Measurements from ENCODE around the gene MRGPRE. TPM values are rescaled to one million over a fixed set of nuclear protein-coding genes. Genes with fewer than 3 reads are reported as not detected.

The MRGPRE gene
- total RNA-seq, 1 experiment from 2014 or later, result not detected

DNA sequence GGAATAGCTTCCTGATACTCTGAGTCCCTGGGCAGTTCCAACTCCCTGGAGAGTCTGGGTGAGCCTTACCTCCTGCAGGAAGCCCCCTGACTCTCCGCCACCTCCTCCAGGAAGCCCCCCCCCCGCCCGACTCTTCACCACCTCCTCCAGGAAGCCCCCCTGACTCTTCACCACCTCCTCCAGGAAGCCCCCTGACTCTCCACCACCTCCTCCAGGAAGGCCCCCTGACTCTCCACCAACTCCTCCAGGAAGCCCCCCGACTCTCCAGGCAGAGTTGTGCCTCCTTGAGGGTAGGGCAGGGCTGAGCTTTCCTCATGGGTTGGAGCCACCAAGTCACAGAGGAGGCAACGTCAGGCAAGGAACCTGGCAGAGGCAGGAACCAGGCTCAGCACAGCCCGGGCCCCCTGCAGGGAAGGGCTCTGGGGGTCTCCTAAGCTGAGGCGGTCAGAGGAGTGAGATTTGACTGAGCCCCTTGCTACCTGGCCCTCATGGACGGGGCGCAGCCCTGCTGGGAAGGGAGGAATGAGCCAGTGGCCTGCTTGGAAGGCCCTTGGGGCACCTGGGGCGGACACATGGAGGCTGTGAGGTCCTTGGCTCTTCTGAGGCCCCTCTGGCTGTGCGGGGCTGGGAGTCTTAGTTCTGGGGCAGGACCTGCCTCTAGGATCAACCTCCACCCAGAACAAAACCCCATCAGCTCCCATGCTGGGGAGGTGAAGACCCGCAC, 31.7 kb downstream of the MRGPRE start:
- DNase-seq (ENCODE audit: low spot score), result no peak
- in situ Hi-C loops (cut with HindIII; ENCODE audit: low sequenced_read_pairs), result no loop called here

DNA sequence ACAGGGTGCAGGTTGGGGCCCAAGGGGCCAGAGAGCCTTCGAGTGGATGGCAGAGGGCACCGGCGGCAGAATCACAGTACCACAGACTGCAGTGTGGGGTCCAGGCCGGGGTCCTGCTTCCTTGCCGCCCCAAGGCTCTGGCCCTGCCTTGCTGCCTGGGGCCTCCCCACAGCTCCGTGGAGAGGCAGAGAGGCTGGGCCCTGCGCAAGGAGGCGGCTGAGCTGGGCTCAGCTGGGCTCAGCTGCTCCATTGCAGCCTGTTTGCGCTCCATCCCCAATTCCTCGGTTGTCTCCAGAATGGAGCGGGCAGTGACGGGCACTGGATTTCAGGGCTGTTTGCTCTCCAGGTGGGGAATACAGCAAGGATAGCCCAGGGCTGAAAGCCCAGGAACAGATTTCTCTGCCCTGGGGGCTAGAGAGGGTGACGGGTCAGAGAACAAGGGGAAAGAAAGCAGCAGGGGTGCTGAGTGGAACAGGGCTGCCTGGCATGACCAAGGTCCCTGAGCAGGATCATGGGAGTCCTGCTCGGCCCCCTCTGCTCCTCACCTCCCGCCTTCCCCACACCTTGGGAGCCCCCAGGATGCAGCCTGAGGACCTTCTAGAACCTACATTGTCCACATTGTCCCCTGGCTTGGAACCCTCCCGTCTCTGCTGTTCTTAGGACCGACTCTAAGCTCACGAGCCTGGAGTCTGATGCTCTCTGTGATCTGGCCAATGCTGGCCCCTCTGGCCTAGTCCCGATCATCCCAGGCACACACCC, 32.5 kb downstream of the MRGPRE start:
- DNase-seq (ENCODE audit: low spot score), result no peak
- in situ Hi-C loops (cut with HindIII; ENCODE audit: low sequenced_read_pairs), result no loop called here

DNA sequence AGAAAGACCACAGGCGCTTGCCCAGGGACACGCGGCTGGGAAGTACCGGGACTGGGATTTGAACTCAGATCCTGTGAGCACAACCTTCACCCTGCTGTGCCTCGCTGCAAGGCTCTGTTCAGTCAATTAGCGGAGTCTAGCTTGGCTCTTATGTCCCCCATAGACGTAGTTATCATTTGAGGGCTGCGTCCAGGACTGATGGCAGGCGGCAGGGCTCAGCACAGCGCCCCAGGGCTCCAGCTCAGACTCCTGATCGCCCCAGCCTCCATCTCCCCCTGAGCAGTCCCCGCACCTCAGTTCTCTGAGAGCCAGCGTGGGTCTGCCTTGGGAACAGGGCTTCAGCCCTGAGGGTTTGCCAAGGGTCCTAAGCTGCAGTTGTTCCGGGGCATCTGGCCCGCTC, 33.4 kb downstream of the MRGPRE start:
- no peak for DNase-seq (ENCODE audit: low spot score)
- in situ Hi-C loops (cut with HindIII; ENCODE audit: low sequenced_read_pairs), result no loop called here

DNA sequence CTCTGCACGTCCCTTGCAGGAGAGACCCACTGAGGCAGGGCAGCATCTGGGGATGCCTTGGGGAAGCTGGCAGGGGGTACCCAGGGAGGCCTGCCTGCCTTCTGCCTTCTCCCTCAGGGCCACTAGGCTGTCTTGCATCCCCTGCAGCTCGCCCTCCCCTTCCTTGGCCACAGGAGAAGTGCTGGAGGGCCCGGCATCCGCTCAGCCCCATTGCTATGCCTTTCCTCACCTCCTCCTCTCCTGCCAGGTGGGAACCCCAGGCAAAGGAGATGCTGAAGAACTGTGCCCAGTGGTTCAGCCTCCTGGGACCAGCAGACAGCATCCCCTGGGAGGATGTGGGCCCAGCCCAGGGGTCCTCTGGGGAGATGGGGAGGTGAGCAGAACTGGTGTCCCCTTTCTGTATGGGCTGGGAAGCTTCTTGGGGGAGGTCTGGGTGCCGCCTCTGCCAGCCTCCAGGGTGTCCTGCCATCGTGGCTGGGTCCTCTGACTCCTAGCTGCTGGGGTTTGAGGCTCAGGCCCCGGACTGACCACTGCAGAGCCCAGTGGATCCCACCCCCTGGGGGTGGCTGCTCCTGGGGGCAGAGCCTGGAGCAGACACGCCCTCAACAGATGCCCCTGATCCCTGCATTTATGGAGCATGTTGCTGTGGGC, 34.2 kb downstream of the MRGPRE start:
- in situ Hi-C loops (cut with HindIII; ENCODE audit: low sequenced_read_pairs), result no loop called here
- no peak for DNase-seq (ENCODE audit: low spot score)

DNA sequence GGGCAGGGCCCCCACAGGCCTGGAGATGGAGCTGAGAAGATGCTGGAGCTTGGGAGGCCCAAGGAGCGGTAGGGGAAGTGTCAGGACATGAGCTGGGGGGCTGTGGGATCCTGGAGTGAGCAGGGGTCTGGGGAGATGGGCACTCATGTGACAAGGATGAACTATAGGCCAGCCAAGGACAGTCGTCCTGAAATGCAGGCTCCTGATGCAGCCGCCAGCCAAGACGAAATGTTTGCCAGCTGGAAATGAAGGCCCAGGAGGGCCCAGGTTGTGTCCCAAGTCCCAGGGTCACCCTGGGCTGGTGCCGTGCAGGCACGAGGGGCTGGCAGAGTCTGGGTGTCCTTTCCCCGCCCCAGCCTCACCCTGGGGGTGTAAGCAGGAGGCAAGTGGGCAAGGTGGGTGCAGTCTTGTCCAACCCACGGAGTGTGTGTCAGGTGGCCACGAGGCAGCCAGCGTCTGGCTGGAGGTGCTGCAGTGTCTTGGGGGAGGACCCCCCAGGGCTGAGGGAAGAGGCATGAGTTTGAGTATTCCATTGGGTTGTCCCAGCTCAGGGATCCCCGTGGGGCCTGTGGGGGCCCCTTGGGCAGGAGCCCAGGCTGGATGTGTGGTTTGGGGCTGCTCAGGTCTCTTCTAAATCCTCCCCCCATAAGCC, 35.0 kb downstream of the MRGPRE start:
- in situ Hi-C loops (cut with HindIII; ENCODE audit: low sequenced_read_pairs), result no loop called here
- no peak for DNase-seq (ENCODE audit: low spot score)

DNA sequence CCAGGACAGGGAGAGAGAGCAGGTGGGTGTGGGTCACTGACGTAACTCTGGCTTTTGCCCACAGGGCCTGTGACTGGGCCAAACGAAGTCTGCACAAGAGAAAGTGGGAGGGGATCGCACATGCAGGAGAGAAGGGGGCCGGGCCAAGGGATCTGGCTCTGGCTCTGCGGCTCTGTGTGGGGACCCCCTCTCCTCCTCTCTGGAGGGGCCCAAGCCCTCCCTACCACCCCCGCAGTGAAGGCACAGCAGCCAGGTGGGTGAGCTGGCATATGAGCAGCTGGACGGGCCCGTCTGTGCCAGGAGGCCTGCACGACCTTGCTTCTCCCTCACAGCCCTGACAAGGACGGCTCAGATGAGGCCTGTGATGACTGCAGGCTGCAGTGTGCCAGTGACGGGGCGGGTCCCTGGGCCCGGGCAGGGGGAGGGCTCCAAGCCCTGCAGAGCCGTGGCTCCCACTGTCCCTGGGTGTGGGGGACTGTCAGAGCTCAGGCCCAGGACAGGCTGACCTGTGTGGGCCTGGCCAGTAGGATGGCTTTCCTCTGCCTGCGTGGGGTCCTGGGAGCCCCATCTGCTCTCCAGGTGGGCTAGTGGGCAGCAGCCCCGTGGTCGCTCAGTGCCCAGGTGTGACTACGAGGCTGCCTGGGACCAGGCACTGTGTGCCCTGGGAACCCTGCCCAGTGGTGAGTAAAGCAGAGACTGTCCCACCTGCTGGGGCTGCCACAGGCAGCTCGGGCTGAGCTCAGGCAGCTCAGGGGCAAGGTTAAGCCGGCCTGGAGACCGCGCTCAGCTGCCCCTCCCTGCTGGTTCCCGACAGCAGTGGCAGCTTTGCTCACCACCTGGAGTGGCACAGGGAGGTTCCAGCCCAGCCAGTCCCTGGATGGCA, 35.8 kb downstream of the MRGPRE start:
- in situ Hi-C loops (cut with HindIII; ENCODE audit: low sequenced_read_pairs), result no loop called here

DNA sequence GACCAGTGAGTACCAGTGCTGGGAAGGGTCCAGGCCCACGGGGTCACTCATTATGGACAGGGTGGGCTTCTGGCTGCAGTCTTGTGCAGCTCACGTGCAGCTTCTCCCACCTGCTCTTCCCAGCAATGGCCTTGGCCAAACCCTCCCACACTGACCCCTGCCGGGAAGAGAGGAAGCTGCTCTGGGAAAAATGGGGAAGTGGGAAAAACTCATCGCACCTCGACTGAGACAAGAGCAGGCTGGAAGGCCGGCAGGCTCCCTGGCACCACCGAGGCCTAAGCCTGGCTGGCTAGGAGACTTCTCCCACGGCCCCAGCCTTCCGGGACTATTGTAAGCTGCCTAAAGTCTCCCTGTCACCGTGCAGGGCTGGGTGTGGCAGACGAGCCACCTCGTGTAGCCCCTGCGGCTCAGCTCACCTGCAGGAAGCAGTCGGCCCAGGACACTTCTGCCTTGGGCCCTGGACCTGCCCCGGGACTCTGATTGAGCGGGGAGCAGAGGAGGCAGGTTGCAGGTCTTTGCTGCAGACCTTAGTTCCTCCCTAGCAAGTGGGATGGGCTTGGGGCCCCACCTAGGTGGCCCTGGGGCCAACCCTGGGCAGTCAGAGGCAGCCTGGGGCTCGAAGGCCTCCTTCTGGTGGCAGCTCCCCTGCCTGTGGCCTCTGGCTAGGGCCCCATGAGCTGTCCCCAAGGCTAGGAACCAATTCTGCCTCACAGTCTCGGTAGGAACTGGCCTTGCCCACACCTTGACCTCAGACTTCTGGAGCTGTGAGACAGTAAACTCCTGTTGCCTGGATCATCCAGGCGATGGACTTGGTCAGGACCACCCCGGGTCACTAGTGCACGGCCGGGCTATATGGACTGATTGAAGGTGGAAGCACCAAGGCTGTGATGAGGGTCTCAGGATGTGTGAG, 36.7 kb downstream of the MRGPRE start:
- in situ Hi-C loops (cut with HindIII; ENCODE audit: low sequenced_read_pairs), result no loop called here
- DNase-seq (ENCODE audit: low spot score), result no peak

More for the DNA sequence above, 35.8 kb downstream of the MRGPRE start:
- DNase-seq (ENCODE audit: low spot score), result no peak

DNA sequence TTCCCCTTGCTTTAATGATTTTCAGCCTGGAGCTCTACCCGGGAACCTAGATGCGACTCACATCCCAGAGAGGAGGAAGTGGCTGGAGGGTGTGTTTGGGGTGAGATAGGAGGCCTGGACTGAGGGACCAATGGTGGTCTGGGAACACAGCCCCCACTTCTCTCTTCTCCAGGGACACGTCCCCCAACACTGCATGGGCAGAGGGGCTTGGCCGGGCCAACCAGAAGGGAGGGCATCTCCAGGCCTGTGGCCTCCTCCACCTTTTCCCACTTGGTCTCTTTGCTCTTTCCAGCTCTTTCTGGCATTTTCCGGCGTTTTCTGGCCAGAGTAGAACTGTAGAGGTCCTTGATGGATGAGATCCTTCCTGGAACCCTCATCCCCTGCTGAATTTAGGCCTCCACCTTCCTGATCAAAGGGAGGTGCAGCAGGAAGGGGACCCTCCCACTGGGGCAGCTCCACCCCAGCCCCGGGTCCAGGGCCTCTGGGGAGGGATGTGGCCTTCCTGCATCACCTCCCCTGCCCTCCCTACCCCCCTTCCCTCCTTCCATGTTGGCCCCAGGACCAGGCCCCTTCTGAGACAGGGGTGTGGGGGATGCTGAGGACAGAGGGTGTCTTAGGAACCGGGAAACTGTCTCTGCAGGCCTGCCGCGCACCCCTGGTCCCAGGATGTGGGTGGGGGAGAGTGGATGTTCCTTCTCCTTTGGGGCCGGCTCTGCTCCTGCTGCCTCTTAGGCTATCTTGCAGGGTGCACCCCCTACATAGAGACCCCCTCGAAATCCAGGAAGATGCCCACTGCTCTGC, 38.0 kb downstream of the MRGPRE start:
- in situ Hi-C loops (cut with HindIII; ENCODE audit: low sequenced_read_pairs), result no loop called here
- DNase-seq (ENCODE audit: low spot score), result no peak

DNA sequence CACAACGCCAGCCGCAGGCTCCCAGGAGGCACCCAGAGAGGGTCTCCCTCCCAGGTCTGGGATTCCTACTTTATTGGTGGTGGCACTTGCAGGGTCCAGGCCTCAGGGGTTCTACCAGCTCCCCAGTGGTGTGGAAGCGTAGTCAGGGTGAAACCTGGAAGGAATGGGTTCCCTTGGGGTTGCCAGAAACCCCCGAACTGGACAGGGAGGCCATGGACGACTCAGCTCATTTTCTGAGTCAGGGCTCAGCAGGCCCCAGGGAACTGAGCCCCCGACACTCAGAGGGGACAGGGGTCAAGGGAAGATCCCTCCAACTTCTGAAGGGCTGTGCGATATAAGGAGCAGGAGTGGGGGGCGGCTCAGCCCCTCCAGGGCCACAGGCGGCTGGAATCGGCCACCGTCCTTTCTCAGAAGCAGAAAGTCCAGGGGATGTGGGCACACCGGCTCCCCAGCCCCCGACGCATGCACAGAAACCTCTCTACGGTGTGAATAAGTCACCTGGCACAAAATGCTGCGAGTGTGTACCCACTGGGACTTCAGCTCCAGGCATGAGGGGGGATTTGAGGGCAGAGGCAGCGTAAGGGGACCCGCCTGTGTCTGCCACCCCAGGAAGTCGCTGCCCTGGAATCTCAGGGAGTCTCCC, 38.7 kb downstream of the MRGPRE start:
- no peak for DNase-seq (ENCODE audit: low spot score)
- in situ Hi-C loops (cut with HindIII; ENCODE audit: low sequenced_read_pairs), result no loop called here

DNA sequence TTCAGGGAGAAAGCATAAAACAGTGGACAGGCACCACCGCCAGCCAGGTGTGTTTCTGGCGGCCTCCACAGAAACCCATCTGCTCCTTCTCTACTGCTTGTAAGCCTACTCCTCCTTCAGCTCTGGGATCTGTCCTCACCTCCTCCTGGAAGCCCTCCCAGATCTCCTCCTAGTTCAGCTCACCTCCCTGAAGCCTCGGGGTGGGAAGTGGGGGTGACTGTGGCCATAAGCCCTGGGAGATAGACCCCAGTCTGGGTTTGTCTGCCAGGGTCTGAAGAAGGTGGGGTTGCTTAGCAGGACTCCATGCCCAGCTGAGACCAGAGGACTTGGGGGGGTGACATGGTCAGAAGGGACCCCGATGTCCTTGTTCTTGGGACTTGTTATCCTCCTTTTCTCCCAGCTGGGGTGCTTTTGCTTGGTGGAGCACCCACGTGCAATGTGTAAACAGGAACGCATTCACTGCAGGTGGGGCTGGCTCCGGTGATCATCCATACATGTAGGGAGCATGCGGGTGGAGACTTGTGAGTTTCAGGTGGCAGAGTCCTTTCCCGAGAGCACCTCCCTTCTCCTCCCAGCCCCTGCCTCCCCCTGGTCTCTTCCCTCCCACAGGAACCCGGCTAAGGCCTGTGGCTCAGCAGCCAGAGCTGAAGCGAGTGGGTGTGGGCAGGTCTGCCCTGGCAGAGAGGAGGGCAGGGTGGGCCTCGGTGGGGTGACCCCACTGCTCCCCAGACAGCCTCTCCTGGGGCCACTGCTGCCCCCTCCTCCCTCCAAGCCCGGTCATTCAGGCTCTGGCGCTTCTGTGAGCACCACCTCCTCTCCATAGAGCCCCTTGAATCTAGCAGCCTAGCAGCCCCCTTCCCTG, 39.5 kb downstream of the MRGPRE start:
- no peak for DNase-seq (ENCODE audit: low spot score)
- in situ Hi-C loops (cut with HindIII; ENCODE audit: low sequenced_read_pairs), result no loop called here

DNA sequence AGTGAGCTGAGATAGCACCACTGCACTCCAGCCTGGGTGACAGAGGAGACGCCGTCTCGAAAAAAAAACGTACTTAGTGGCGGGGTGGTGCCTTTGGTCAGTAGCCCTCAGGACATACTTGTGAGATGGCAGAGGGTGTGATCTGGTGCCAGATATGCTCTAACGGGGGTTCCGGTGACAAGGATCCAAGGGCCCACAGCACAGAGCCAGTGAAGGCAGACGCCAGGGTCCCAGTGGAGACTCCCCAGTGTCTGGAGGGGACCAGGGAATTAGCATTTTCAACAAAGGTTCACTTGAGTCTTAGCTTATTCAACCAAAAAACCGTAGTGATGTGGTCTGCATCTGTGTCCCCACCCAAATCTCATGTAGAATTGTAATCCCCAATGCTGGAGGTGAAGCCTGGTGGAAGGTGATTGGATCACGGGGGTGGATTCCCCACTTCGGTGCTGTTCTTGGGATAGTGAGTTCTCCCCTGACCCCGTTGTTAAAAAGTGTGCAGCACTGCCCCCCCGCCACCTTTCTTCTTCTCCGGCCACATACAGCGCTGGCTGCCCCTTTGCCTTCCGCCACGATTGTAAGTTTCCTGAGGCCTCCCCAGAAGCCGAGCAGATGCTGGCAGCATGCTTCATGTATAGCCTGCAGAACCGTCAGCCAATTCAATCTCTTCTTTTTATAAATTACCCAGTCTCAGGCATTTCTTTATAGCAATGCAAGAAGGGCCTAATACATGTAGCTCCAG, 40.5 kb downstream of the MRGPRE start:
- in situ Hi-C loops (cut with HindIII; ENCODE audit: low sequenced_read_pairs), result no loop called here
- DNase-seq (ENCODE audit: low spot score), result no peak

DNA sequence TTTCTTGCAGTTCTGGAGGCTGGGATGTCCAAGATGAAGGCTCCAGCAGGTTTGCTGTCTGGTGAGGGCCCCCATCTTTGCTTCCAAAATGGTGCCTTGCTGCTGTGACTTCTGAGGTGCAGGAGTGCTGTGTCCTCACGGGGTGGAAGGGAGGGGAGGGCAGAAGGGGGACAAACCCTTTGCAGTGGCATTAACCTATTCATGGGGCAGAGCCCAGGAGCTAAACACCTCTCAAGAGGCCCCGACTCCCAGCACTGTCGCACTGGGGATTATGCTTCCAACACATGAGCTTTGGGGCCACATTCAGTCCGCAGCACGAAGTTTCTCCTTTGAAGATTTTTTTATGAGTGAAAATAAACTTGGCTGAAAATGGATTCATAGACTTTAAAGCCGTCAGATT, 41.6 kb downstream of the MRGPRE start:
- no peak for DNase-seq (ENCODE audit: low spot score)
- in situ Hi-C loops (cut with HindIII; ENCODE audit: low sequenced_read_pairs), result no loop called here

DNA sequence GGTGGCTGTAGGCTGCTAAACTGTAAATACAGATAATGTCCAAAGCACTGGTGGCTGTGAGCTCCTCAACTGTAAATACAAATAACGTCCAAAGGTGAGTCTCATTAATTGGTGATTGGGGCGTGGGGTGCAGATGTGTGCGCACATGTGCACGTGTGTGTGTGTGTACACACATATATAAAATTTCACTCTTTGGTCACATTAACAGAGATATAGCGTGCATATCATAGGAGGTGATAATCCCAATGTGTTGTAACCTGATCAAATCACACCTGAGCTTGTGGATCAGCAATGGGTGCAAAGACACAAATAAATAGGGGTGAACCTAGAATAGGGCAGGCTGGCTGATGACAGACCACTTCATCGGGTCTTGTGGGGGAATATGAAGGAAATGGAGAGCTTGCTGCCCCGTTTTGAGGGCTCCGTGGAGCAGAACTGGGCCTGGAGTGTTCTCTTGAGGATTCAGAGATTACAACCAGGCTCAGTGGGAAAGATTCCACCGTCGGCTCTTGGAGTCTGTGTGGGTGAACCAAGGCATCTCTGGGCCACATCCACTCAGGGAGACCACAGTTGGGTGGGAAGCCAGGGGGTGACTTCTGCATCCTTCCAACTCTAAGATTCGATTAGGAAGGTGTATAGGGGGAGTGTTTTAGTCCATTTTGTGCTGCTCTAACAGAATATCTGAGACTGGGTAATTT, 42.2 kb downstream of the MRGPRE start:
- in situ Hi-C loops (cut with HindIII; ENCODE audit: low sequenced_read_pairs), result no loop called here
- no peak for DNase-seq (ENCODE audit: low spot score)

DNA sequence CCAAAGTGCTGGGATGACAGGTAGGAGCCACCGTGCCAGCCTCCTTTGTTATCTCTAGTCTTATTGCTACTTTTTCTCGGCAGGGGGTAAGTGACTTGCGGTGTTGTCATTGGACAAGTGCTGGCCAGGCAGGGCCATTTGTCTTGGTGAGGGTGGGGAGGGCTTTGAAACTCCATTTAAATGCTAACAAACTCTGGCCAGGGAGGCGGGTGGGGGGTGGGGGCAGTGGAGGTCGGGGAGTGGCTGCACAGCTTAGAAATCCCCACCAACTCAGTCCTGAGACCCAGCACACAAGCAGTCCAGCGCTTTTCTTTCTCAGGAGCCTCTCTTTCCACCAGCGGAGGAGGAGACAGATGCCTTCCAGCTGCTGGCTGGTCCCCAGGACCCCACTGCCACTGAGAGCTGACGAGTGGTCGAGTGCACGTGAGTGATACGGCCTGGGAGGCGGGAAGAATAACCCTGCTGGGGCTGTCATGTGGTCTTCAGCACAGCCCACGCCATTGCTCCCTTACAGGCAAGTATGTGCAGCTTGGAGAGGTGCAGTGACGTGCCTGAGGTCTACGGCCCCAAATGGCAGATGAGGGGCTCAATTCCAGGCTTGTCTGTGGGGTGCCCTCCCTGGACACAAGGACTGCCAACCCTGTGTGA, 42.9 kb downstream of the MRGPRE start:
- DNase-seq (ENCODE audit: low spot score), result no peak
- in situ Hi-C loops (cut with HindIII; ENCODE audit: low sequenced_read_pairs), result no loop called here
